HCT116 (cell line): Measurements from ENCODE around the gene CCDC61. TPM values are rescaled to one million over a fixed set of nuclear protein-coding genes. Genes with fewer than 3 reads are reported as not detected.

Experiments used
- ATAC-seq: fragments of 200-7000 bp; cut with Tn5 transposase; 2 replicates; pipeline ENCODE4 v1.9.1; 2020; ENCODE audit warnings: mild to moderate bottlenecking, moderate library complexity
- BruUV-seq: library from RNA; stranded (reverse); fragments of 400-500 nt; replicated peaks from 2 replicates; lab custom pipeline; 2021; lab: Mats Ljungman, UMichigan
- CTCF ChIA-PET: fragments of 300-600 bp; sonication (Branson Sonifier 250); formaldehyde crosslinking; loops from one replicate; lab custom pipeline; 2021; ENCODE audit warnings: antibody characterized with exemption; lab: Charles Lee
- POLR2A ChIA-PET: fragments of 300-600, 350-600 bp; sonication (Branson Sonifier 250); formaldehyde crosslinking; loops from one replicate; lab custom pipeline; 2021; ENCODE audit warnings: antibody characterized with exemption; lab: Charles Lee
- RAD21 ChIA-PET, 2 experiments: fragments of 300-600 bp; sonication (Branson Sonifier 250); formaldehyde crosslinking; loops; one replicate each; lab custom pipeline; 2023; ENCODE audit warnings: low total read pairs in 2 of 2; ENCODE audit not compliant: uncharacterized antibody in 2 of 2, unreplicated experiment in 2 of 2, low non-redundant PET in 1 of 2; lab: Charles Lee
- DNase-seq: peaks from one replicate; pipeline ENCODE4 v3.0.0-alpha.2; 2010; ENCODE audit warnings: low read depth, low spot score
- H2AFZ ChIP-seq: fragments of 200-600 bp; shearing (Covaris generic), sonication (generic); 2 replicates; pipeline ENCODE4 v1.6.1; 2017; ENCODE audit warnings: low read depth, mixed run types, mixed read lengths, antibody characterized with exemption, low read length; ENCODE audit not compliant: poor library complexity, severe bottlenecking
- H3K27ac ChIP-seq: 2 replicates; pipeline ENCODE4 v1.5.1; 2012; ENCODE audit warnings: low read depth, low read length
- H3K27me3 ChIP-seq: fragments of 200-600 bp; sonication (generic); 2 replicates; pipeline ENCODE4 v1.6.1; 2016; ENCODE audit warnings: mixed run types, low read length, mixed read lengths; ENCODE audit not compliant: insufficient read depth
- H3K36me3 ChIP-seq, 2 experiments: fragments of 200-500 bp in 1 of 2; fragments of 200-600 bp in 1 of 2; sonication (Bioruptor generic) in 1 of 2; sonication (generic) in 1 of 2; 2 replicates each; pipeline versions ENCODE4 v1.5.1 to v1.6.1; 2014 to 2016; ENCODE audit warnings: low read length in 2 of 2, inconsistent platforms in 1 of 2, mixed read lengths in 1 of 2, mixed run types in 1 of 2; ENCODE audit not compliant: insufficient read depth in 2 of 2, control insufficient read depth in 1 of 2
- H3K4me1 ChIP-seq, 2 experiments: fragments of 200-600 bp in 1 of 2; sonication (generic) in 1 of 2; 2 replicates each; pipeline versions ENCODE4 v1.5.1 to v1.6.1; 2012 to 2017; ENCODE audit warnings: low read length in 2 of 2, inconsistent platforms in 1 of 2, mild to moderate bottlenecking in 1 of 2, mixed read lengths in 1 of 2, mixed run types in 1 of 2, moderate library complexity in 1 of 2; ENCODE audit not compliant: insufficient read depth in 2 of 2, control insufficient read depth in 1 of 2
- H3K4me2 ChIP-seq: fragments of 200-600 bp; sonication (generic); 2 replicates; pipeline ENCODE4 v1.6.1; 2017; ENCODE audit warnings: mixed run types, low read length, mixed read lengths
- H3K4me3 ChIP-seq, 2 experiments: fragments of 200-600 bp in 1 of 2; sonication (generic) in 1 of 2; replicated peaks in 1 of 2; 2 replicates each; pipeline ENCODE4 v1.5.1; 2011 to 2016; ENCODE audit warnings: low read length in 2 of 2, control low read depth in 1 of 2, low read depth in 1 of 2, mild to moderate bottlenecking in 1 of 2, mixed read lengths in 1 of 2, mixed run types in 1 of 2
- H3K79me2 ChIP-seq: fragments of 200-600 bp; sonication (generic); 2 replicates; pipeline ENCODE4 v1.6.1; 2017; ENCODE audit warnings: mild to moderate bottlenecking, mixed run types, low read length, moderate library complexity, mixed read lengths; ENCODE audit not compliant: insufficient read depth
- H3K9ac ChIP-seq: fragments of 200-600 bp; sonication (generic); 2 replicates; pipeline ENCODE4 v1.6.1; 2016; ENCODE audit warnings: low read length, mixed read lengths
- H3K9me2 ChIP-seq: fragments of 200-600 bp; sonication (generic), shearing (Covaris generic); 2 replicates; pipeline ENCODE4 v1.6.1; 2017; ENCODE audit warnings: mixed run types, mild to moderate bottlenecking, moderate library complexity; ENCODE audit not compliant: insufficient read depth
- H3K9me3 ChIP-seq, 2 experiments: fragments of 200-500 bp in 1 of 2; fragments of 200-600 bp in 1 of 2; sonication (Bioruptor generic) in 1 of 2; sonication (generic) in 1 of 2; 2 replicates each; pipeline ENCODE4 v1.6.1; 2014 to 2017; ENCODE audit warnings: low read length in 2 of 2, mixed read lengths in 2 of 2, inconsistent platforms in 1 of 2, low read depth in 1 of 2, mild to moderate bottlenecking in 1 of 2, mixed run types in 1 of 2, moderate library complexity in 1 of 2; ENCODE audit not compliant: control insufficient read depth in 1 of 2, insufficient read depth in 1 of 2
- H4K20me1 ChIP-seq: fragments of 200-600 bp; sonication (generic), shearing (Covaris generic); 2 replicates; pipeline ENCODE4 v1.6.1; 2017; ENCODE audit warnings: mixed run types, mild to moderate bottlenecking, moderate library complexity; ENCODE audit not compliant: insufficient read depth
- ATF3 ChIP-seq: IDR thresholded peaks from 2 replicates; pipeline ENCODE4 v1.6.1; 2012
- CBX3 ChIP-seq: IDR thresholded peaks from 2 replicates; pipeline ENCODE4 v1.6.1; 2012; ENCODE audit warnings: low read depth
- CEBPB ChIP-seq: IDR thresholded peaks from 2 replicates; pipeline ENCODE4 v1.6.1; 2012; ENCODE audit warnings: low read depth
- ELF1 ChIP-seq: IDR thresholded peaks from 2 replicates; pipeline ENCODE4 v1.6.1; 2012; ENCODE audit warnings: low read depth, borderline replicate concordance
- EZH2 ChIP-seq: fragments of 200-600 bp; sonication (generic); IDR thresholded peaks from 2 replicates; pipeline ENCODE4 v1.6.1; 2017; ENCODE audit warnings: antibody characterized with exemption, mixed run types
- EZH2phosphoT487 ChIP-seq: fragments of 200-600 bp; IDR thresholded peaks from 2 replicates; pipeline ENCODE4 v1.6.1; 2018; ENCODE audit warnings: antibody characterized with exemption, borderline replicate concordance
- RAD21 ChIP-seq: IDR thresholded peaks from 2 replicates; pipeline ENCODE4 v1.6.1; 2012; ENCODE audit warnings: low read depth, mild to moderate bottlenecking
- REST ChIP-seq: IDR thresholded peaks from 2 replicates; pipeline ENCODE4 v1.6.1; 2012; ENCODE audit warnings: low read depth
- SP1 ChIP-seq: IDR thresholded peaks from 2 replicates; pipeline ENCODE4 v1.6.1; 2012; ENCODE audit warnings: low read depth
- TCF7L2 ChIP-seq: IDR thresholded peaks from 2 replicates; pipeline ENCODE4 v1.7.0; 2011; ENCODE audit warnings: borderline replicate concordance, inconsistent platforms; ENCODE audit not compliant: insufficient read depth, insufficient read length; ENCODE audit errors: extremely low read depth
- ZFX ChIP-seq: fragments of 450-650 bp; IDR thresholded peaks from 2 replicates; pipeline ENCODE4 v1.6.1; 2017
- intact Hi-C: fragments of 100-400 bp; cut with micrococcal nuclease; formaldehyde crosslinking; loops from 2 replicates; pipeline ENCODE4 v1.10.0; 2022
- total RNA-seq: library from RNA; stranded (reverse); gene quantifications from one replicate; pipeline ENCODE4 v1.2.1, GENCODE V29; 2021; ENCODE audit not compliant: unreplicated experiment

CCDC61 gene
- total RNA-seq, 1 experiment from 2014 or later: 12.2 TPM

GRCh38 chr19:45953676-45954075 is 41.6 kb upstream of the CCDC61 start (continued):
- TF ChIP-seq REST (no peak), TCF7L2 (no peak), CBX3 (no peak), RAD21 (no peak), SP1 (no peak), EZH2phosphoT487 (no peak), EZH2 (no peak), ATF3 (no peak), ZFX (no peak)

GRCh38 chr19:45954156-45954555 is 41.1 kb upstream of the CCDC61 start:
- H3K4me3 ChIP-seq: no peak overlapping the region
- no TSS peak for BruUV-seq
- ATAC-seq: no peak
- intact Hi-C loops: no loop called here
- ChIA-PET CTCF (no interaction called here), RAD21 (interaction anchor here in 1 of 2 experiments (0.6 kb wide), 1 partner anchor 90 kb away, joined by 6 read pairs; the partner anchor contains the start of gene FOXA3), POLR2A (no interaction called here)
- no peak overlapping the region for H2AFZ ChIP-seq
- H3K27me3 ChIP-seq: no peaks in the 10 kb centered on the region
- no peaks in the 10 kb centered on the region for H4K20me1 ChIP-seq
- H3K9me2 ChIP-seq: no peaks in the 10 kb centered on the region
- DNase-seq: no peak
- H3K9ac ChIP-seq: no peak overlapping the region
- no peak overlapping the region for H3K27ac ChIP-seq
- no peaks in the 10 kb centered on the region for H3K36me3 ChIP-seq
- peaks cover 10 to 29% of the 10 kb centered on the region in 2 experiments; a peak in 3 of 4 replicates for H3K4me1 ChIP-seq
- H3K4me2 ChIP-seq: no peak overlapping the region
- TF ChIP-seq ATF3 (no peak), CEBPB (no peak), ELF1 (no peak), ZFX (no peak), EZH2 (no peak)
- H3K9me3 ChIP-seq: no peaks in the 10 kb centered on the region
- H3K79me2 ChIP-seq: no peaks in the 10 kb centered on the region
